AG04450 (cell line): Measurements from ENCODE around the gene BANP. TPM values are rescaled to one million over a fixed set of nuclear protein-coding genes. Genes with fewer than 3 reads are reported as not detected.
"Not testable (repeated sequence)": the region's sequence is repeated elsewhere in the genome, so short reads cannot be mapped to it uniquely, and the experiment has no call there.

Source experiments
- CTCF ChIA-PET: fragments of 300-600, 350-600 bp; formaldehyde crosslinking; extraction: SDS; loops from one replicate; lab custom pipeline; 2022; ENCODE audit warnings: antibody characterized with exemption, inconsistent platforms; lab: Charles Lee
- POLR2A ChIA-PET: fragments of 350-600 bp; formaldehyde crosslinking; extraction: SDS; loops from one replicate; lab custom pipeline; 2021; ENCODE audit warnings: antibody characterized with exemption, inconsistent platforms; lab: Yijun Ruan, JAX
- DNase-seq: peaks from one replicate; pipeline ENCODE4 v3.0.0-alpha.2; 2011; ENCODE audit warnings: low read depth, low spot score
- H3K27ac ChIP-seq: one replicate; pipeline ENCODE4 v1.5.1; 2012; ENCODE audit warnings: low read depth, low read length, control low read depth
- H3K27me3 ChIP-seq: one replicate; pipeline ENCODE4 v1.6.0; 2012; ENCODE audit warnings: low read length; ENCODE audit not compliant: control insufficient read depth, insufficient read depth
- H3K4me3 ChIP-seq: 2 replicates; pipeline ENCODE4 v1.5.1; 2011; ENCODE audit warnings: mild to moderate bottlenecking, low read depth, low read length, control low read depth
- H3K9me3 ChIP-seq: 2 replicates; pipeline ENCODE4 v1.5.1; 2012; ENCODE audit warnings: low read length; ENCODE audit not compliant: control insufficient read depth, insufficient read depth
- CTCF ChIP-seq: IDR thresholded peaks from 2 replicates; pipeline ENCODE4 v1.5.1; 2011; ENCODE audit warnings: low read depth, low read length, control low read depth, inconsistent platforms
- polyA plus RNA-seq: library from polyadenylated mRNA; depleted of rRNA; stranded (reverse); fragments of >200 nt; gene quantifications from 2 replicates; pipeline ENCODE4 v1.2.3, GENCODE V29; 2011

The BANP gene
- polyA plus RNA-seq, 1 experiment: 18.6 TPM

- no peak for TF ChIP-seq CTCF
- H3K27ac ChIP-seq: no peak overlapping the region
- ChIA-PET POLR2A (no interaction called here), CTCF (no interaction called here)
- H3K9me3 ChIP-seq: no peaks in the 10 kb centered on the region; the same call in 1 of the 2 replicates
- H3K27me3 ChIP-seq: no peaks in the 10 kb centered on the region
- no peak for DNase-seq
- no peak overlapping the region for H3K4me3 ChIP-seq
These were observed 99.9 kb downstream of the BANP start for GRCh38 chr16:88050952-88051660.

GRCh38 chr16:88052661-88053060 is 101.4 kb downstream of the BANP start:
- no peak overlapping the region for H3K27ac ChIP-seq
- no peak for DNase-seq
- no peaks in the 10 kb centered on the region for H3K27me3 ChIP-seq
- no peaks in the 10 kb centered on the region; the same call in 1 of the 2 replicates for H3K9me3 ChIP-seq
- ChIA-PET CTCF (no interaction called here), POLR2A (no interaction called here)
- no peak overlapping the region for H3K4me3 ChIP-seq
- no peak for TF ChIP-seq CTCF

GRCh38 chr16:88053479-88053878 is 102.2 kb downstream of the BANP start:
- POLR2A ChIA-PET, DNase-seq, H3K4me3 ChIP-seq, H3K9me3 ChIP-seq, H3K27me3 ChIP-seq, H3K27ac ChIP-seq, CTCF ChIA-PET: not testable (repeated sequence)

GRCh38 chr16:88055356-88055755 is 104.1 kb downstream of the BANP start:
- H3K9me3 ChIP-seq: no peaks in the 10 kb centered on the region; the same call in 1 of the 2 replicates
- DNase-seq: no peak
- no peaks in the 10 kb centered on the region for H3K27me3 ChIP-seq
- no peak for TF ChIP-seq CTCF
- ChIA-PET CTCF (interaction anchor here (0.6 kb wide), 1 partner anchor 13 kb away, joined by 3 read pairs; no protein-coding TSS in a partner anchor), POLR2A (no interaction called here)
- no peak overlapping the region for H3K4me3 ChIP-seq
- no peak overlapping the region for H3K27ac ChIP-seq

GRCh38 chr16:88056212-88056611 is 105.0 kb downstream of the BANP start:
- no peak for TF ChIP-seq CTCF
- Histone ChIP-seq H3K9me3 (no peaks in the 10 kb centered on the region; the same call in 1 of the 2 replicates), H3K27me3 (no peaks in the 10 kb centered on the region), H3K4me3 (no peak overlapping the region), H3K27ac (no peak overlapping the region)
- DNase-seq: no peak
- CTCF ChIA-PET: interaction anchor here (0.6 kb wide), 1 partner anchor 106 kb away, joined by 5 read pairs; no protein-coding TSS in a partner anchor
- POLR2A ChIA-PET: no interaction called here
